Right lobe of liver (tissue), 6 donors: ENCODE measurements around the gene ZNF280A. TPM values are rescaled to one million over a fixed set of nuclear protein-coding genes. Genes with fewer than 3 reads are reported as not detected.

Experiments
- ATAC-seq, 4 donors: fragments of 200-7000 bp; cut with Tn5 transposase; one replicate each; pipeline ENCODE4 v1.9.1; 2020; ENCODE audit warnings: mild to moderate bottlenecking in 4 of 4, moderate library complexity in 4 of 4
- DNase-seq, 3 donors: peaks; one replicate each; pipeline ENCODE4 v3.0.0-alpha.2; 2020
- H3K27ac ChIP-seq, 3 donors: fragments of 200-600 bp; one replicate each; pipeline ENCODE4 v1.8.0; 2022
- H3K27me3 ChIP-seq, 2 donors: fragments of 200-600 bp; one replicate each; pipeline ENCODE4 v1.8.0; 2022
- H3K36me3 ChIP-seq, 4 donors: fragments of 200-600 bp; sonication (generic) in 1 of 4; one replicate each; pipeline versions ENCODE4 v1.5.1 to v1.8.0; 2017 to 2022; ENCODE audit warnings: control low read depth in 1 of 4
- H3K4me1 ChIP-seq, 4 donors: fragments of 200-600 bp; sonication (generic) in 1 of 4; one replicate each; pipeline versions ENCODE4 v1.5.1 to v1.8.0; 2017 to 2022; ENCODE audit warnings: control low read depth in 1 of 4
- H3K4me3 ChIP-seq, 3 donors: fragments of 200-600 bp; one replicate each; pipeline ENCODE4 v1.8.0; 2022
- H3K9me3 ChIP-seq, 4 donors: fragments of 200-600 bp; sonication (generic) in 1 of 4; one replicate each; pipeline versions ENCODE4 v1.5.1 to v1.8.0; 2017 to 2022; ENCODE audit warnings: control low read depth in 1 of 4
- POLR2A ChIP-seq: fragments of 450-650 bp; IDR thresholded peaks from one replicate; pipeline ENCODE4 v1.6.1; 2017; ENCODE audit warnings: antibody characterized with exemption, mild to moderate bottlenecking
- whole genome bisulfite sequencing: methylation state at CpG from one replicate; pipeline ENCODE4 v1.1.6; 2018; ENCODE audit warnings: low coverage, low lambda C conversion rate; ENCODE audit not compliant: insufficient coverage; ENCODE audit errors: missing lambda C conversion rate; 5-methylcytosine and 5-hydroxymethylcytosine counted together
- intact Hi-C, 2 donors: fragments of 100-400 bp; cut with DNase I; formaldehyde crosslinking; loops; one replicate each; pipeline versions ENCODE4 v1.11.2 to v1.14.1; 2022
- total RNA-seq, 6 experiments: library from RNA; depleted of rRNA in 2 of 6; stranded (reverse); fragments of >200 nt in 2 of 6; fragmentation: NEBNext Ultra II Directional in 3 of 6; extraction: Animal tissue kit (Norgen Biotek cat#: 25700) in 3 of 6; gene quantifications; one replicate each; pipeline versions ENCODE4 v1.1.0 to v1.2.4, GENCODE V29; 2016 to 2023
- TF ChIP-seq, protein P1 (sequence below), 4 donors: fragments of 200-600 bp in 3 of 4; fragments of 450-650 bp in 1 of 4; IDR thresholded peaks; one replicate each; pipeline versions ENCODE4 v1.5.1 to v1.8.0; 2016 to 2022; ENCODE audit warnings: antibody characterized with exemption in 4 of 4, mild to moderate bottlenecking in 2 of 4
- donor health status: DM: no; HTN: yes; CAD: no.
- donor health status: DM: no; HTN: no; CAD: no.
- donor health status: DM: no; HTN: no; CAD: no.
- donor health status: DM: no; HTN: yes; CAD: no.
- donor health status: DM: no; HTN: yes; CAD: no.

The ZNF280A gene
- total RNA-seq, 6 experiments from 2014 or later, result not detected

DNA sequence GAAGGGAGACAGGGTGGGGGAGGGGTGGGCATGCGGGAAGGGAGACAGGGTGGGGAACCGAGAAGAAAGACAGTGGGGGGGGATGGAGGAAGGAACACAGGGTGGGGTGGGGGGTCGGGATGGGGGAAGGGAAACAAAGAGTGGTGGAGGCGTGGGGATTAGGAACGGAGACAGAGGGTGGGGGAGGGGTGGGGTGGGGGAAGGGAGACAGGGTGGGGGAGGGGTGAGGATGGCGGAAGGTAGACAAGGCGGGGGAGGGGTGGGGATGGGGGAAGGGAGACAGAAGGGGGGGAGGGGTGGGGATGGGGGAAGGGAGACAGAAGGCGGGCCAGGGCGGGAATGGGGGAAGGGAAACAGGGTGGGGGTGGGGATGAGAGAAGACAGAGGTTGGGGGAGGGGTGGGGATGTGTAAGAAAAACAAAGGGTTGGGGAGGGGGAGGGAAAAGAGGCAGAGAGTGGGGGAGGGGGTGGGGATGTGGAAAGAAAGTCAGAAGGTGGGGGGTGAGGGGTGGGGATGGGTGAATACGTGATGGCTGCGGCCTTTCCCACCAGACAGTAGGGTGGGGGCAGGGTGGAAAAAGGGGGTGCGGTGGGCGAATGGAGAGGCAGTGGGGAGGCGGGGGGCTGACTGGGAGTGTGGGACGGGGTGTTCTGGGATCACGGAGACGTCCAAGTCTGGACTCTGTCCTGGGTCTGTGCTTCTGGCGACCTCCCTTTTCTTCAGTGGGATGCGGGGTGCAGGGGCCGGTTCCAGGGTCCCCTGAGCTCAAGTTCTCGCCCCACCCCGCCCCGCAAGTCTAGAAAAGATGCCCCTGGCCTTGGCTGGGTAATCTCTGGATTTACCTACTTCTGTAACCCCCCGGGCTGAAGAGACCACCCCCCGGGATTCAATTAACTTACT is 38.3 kb upstream of the ZNF280A start:
- ATAC-seq, result peak in 1 of 4 donors; percentile 16
- Histone ChIP-seq H3K4me1 (no peaks in the 10 kb centered on the region), H3K36me3 (no peaks in the 10 kb centered on the region), H3K4me3 (no peak overlapping the region), H3K27me3 (no peaks in the 10 kb centered on the region), H3K27ac (no peak overlapping the region), H3K9me3 (no peaks in the 10 kb centered on the region)
- intact Hi-C loops, result no loop called here
- WGBS, result 73% methylated on average over 11 of the region's 25 CpGs
- TF ChIP-seq POLR2A, result no peak
- TF ChIP-seq, protein P1, sequence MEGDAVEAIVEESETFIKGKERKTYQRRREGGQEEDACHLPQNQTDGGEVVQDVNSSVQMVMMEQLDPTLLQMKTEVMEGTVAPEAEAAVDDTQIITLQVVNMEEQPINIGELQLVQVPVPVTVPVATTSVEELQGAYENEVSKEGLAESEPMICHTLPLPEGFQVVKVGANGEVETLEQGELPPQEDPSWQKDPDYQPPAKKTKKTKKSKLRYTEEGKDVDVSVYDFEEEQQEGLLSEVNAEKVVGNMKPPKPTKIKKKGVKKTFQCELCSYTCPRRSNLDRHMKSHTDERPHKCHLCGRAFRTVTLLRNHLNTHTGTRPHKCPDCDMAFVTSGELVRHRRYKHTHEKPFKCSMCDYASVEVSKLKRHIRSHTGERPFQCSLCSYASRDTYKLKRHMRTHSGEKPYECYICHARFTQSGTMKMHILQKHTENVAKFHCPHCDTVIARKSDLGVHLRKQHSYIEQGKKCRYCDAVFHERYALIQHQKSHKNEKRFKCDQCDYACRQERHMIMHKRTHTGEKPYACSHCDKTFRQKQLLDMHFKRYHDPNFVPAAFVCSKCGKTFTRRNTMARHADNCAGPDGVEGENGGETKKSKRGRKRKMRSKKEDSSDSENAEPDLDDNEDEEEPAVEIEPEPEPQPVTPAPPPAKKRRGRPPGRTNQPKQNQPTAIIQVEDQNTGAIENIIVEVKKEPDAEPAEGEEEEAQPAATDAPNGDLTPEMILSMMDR (IDR thresholded peaks at IDR 0.05), result no peak
- no peak for DNase-seq

DNA sequence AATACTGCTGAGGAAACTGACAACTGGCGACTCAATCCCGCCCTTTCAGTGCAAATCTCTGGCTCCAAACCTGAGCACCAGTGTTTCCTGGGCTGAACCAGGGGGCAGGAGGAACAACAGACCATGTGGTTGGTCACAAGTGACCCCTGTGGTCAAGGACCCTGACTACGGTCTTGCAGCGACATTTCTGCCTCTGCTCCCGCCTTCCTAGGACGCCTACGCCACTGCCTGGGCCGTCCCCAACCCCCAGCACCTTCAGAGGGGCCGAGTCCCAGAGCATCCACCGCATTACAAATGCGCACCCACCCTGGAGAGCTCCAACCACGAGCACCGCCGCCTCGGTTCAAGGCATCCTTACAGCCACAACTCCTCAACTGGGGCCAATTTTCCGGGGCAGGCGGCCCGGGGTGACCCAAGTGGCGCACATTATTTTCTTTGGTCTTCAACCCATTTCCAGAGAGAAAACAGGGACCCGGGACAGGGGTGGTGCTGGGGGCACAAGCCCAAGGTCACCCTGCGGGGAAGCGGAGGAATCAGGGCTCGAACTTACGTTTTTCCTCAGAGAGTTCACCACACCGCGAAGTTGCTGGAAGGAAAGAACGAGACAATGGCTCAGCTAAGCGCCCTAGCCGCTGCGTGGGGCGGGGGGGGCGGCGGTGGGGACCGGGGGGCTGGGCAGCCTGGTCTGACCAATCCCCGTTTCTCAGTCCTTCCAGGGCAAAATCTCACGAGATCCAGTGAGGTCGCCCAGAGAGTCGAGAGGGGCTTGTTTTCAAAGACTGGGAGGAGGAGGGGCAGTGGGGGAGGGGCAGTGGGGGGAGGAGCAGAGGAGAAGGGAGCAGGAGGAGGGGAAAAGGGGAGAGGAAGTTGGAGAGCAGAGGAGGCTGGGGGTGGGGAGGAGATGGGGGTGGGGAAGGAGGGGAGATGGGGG is 37.2 kb upstream of the ZNF280A start:
- Histone ChIP-seq H3K9me3 (no peaks in the 10 kb centered on the region), H3K36me3 (no peaks in the 10 kb centered on the region), H3K4me3 (no peak overlapping the region), H3K4me1 (no peaks in the 10 kb centered on the region), H3K27me3 (no peaks in the 10 kb centered on the region), H3K27ac (no peak overlapping the region)
- TF ChIP-seq, protein P1 (IDR thresholded peaks at IDR 0.05), result no peak
- no peak for TF ChIP-seq POLR2A
- DNase-seq (no peak), ATAC-seq (no peak)
- intact Hi-C loops, result no loop called here
- 90% methylated on average over 13 of the region's 38 CpGs for WGBS

DNA sequence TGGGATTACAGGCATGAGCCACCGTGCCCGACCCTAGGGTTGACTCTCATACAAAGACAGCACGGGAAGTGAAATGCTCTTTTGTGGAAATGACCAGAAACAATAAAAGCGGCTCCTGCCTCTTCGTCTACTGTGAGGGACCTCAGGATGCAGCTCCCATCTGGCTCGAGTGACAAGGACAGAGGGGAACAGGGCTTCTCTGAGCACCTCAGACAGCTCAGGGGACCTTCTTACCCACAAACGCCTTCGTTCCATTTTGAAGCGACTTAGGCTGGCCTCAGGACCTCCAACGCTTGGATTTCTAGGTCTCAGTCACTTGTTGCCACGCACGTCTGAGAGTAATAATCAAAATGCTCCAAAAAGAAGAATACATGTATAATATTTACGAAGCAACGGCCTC is 36.5 kb upstream of the ZNF280A start:
- WGBS, result 90% methylated on average over 13 of the region's 14 CpGs
- Histone ChIP-seq H3K4me1 (no peaks in the 10 kb centered on the region), H3K4me3 (no peak overlapping the region), H3K9me3 (no peaks in the 10 kb centered on the region), H3K36me3 (no peaks in the 10 kb centered on the region), H3K27ac (no peak overlapping the region), H3K27me3 (no peaks in the 10 kb centered on the region)
- DNase-seq, result no peak
- intact Hi-C loops, result no loop called here
- no peak for TF ChIP-seq POLR2A
- TF ChIP-seq, protein P1 (IDR thresholded peaks at IDR 0.05), result no peak
- ATAC-seq, result no peak

DNA sequence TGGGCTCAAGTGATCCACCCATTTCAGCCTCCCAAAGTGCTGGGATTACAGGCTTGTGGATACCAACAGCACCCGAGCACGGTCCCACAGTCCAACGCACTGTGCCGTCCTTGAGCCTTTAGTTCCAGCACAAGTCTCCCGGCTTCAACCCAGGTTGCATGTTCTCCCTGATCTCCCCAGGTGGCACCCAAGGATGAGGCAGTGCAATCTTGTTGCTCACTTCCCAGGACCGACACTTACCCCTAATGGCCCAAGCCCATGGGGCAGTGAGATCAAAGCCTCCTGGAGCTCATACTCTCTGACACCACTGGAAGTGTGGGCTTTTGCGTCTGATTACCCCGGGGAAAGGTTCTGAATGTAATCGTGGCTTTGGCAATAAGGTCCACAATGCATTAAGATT is 35.5 kb upstream of the ZNF280A start:
- Histone ChIP-seq H3K27me3 (no peaks in the 10 kb centered on the region), H3K36me3 (no peaks in the 10 kb centered on the region), H3K9me3 (no peaks in the 10 kb centered on the region), H3K4me1 (no peaks in the 10 kb centered on the region), H3K4me3 (no peak overlapping the region), H3K27ac (no peak overlapping the region)
- DNase-seq (no peak), ATAC-seq (no peak)
- intact Hi-C loops, result no loop called here
- TF ChIP-seq POLR2A, result no peak
- TF ChIP-seq, protein P1 (IDR thresholded peaks at IDR 0.05), result no peak
- WGBS, result 91% methylated on average over 6 of the region's 9 CpGs
